A172 (cell line): ENCODE data around the gene ONECUT3. TPM values are rescaled to one million over a fixed set of nuclear protein-coding genes. Genes with fewer than 3 reads are reported as not detected.

ENCODE experiments used
- DNase-seq: peaks from one replicate; pipeline ENCODE4 v3.0.0-alpha.2; 2015; ENCODE audit warnings: low spot score
- total RNA-seq: library from RNA; depleted of rRNA; stranded (reverse); fragments of >200 nt; shearing (Covaris generic); gene quantifications from 2 replicates; pipeline ENCODE4 v1.2.3, GENCODE V29; 2014

ONECUT3 gene
- total RNA-seq, 1 experiment from 2014 or later: not detected

DNA sequence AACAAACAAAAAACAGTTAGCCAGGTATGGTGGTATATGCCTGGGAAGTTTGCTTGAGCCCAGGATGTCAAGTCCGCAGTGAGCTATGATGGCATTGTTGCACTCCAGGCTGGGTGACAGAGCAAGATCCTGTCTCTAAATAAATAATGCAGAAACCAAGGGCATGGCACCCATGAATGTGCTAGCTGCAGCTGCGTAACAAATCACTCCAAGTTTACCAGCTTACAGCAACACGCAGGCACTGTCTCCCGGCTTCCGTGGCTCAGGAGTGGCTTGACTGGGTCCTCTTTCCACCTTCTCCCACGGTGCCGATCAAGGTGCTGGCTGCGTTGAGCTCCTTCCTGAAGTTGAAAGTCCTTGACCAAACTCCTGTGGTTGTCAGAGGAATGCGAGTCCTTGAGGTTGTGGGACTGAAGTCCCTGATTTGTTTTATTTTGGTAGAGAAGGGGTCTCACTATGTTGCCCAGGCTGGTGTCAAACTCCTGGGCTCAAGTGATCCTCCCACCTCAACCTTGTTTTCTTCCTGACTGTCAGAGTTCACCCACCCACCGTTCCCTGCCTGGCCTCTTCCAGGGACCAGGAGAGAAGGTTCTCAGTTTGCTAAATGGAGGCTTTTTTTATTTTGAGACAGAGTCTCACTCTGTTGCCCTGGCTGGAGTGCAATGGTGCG lies 13.2 kb upstream of the ONECUT3 start:
- DNase-seq: no peak

DNA sequence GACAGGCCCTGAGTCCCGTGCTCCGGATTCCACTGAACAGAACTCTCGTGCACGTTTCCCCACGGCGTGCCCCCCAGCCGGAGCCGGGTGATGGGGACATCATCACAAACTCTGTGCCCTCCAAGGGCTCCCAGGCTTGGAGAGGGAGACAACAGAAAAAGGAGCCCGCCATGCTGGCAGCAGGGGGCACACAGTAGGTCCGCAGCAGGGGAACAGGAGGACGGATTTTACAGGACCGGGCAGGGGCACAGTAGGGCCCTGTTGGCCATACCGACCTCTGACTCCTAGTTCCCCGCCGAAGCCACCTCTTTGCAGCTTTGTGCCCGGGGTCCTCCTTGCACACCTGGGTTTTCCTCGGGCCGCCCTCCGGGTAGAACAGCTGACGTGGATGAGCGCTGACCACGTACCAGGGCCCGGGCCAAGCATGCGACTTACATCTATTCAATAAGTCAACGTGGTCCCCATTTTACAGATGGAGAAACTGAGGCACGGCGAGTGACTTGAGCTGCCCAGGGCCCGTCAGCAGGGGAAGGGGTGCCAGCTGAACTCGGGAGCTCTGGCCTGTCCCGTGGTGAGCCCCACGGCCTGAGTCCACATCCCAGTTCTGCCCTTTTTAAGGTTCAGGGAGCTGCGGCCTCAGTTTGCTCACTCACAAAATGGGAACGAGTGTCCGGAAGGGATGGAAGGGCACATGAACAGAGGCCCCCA lies 10.2 kb upstream of the ONECUT3 start:
- DNase-seq: no peak

DNA sequence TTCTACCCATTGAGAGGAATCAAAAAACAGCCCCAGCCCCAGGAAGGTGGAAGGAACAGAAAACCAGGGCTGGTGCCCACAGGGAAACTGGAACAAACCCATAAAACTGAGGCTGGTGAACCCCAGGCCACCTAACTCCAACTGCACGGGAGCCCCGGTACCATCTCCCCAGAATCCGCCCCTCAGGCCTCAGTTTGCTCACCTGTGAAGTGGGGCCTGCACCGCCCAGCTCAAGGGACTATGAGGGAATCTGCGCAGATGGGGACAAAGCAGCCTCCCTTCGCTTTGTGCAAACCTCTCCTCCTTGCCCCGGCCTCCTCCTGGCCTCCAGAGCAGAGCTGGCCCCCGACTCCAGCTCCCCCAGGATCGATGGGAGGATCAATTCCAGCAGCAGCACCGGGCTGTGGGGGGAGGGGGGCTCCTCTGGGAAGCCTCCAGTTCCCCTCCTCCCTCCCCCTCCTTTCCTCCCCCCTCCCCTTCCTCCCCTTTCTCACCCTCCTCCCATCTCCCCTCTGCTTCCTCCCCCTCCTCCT lies 9.1 kb upstream of the ONECUT3 start:
- DNase-seq: no peak

DNA sequence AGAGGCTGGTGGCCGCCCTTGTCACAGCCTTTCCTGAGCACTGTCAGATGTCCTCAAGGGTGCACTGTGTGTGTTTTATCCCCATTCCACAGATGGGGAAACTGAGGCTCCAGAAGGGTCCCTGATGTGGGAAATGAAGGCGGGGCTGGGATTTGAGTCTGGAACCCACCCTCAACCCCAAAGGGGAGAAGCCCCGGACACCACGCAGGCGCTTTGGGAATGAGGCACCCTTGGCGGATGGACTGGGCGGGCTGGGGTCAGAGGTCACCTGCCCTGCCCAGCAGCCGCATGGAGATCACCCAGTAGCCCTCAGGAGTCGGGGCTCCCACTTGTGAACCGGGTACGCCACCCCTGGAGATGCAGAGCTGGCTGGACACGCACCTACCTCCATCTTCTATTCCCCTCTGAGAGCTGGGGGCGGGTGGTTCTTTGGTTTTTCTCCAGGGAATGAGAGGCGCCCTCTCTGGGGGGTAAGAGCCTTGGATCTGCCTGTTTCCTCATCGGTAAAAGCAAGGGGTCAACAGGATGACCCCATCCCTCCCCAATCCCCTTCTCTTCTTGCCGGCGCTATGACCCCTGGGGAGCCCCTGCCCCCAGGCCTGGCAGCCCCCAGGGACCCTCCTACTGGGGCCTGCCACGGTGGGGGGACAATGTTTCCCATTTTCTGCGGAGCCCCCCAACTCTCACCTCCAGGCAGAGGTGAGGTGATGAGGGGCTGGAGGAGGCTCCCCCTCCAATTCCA lies 8.3 kb upstream of the ONECUT3 start:
- DNase-seq: no peak

DNA sequence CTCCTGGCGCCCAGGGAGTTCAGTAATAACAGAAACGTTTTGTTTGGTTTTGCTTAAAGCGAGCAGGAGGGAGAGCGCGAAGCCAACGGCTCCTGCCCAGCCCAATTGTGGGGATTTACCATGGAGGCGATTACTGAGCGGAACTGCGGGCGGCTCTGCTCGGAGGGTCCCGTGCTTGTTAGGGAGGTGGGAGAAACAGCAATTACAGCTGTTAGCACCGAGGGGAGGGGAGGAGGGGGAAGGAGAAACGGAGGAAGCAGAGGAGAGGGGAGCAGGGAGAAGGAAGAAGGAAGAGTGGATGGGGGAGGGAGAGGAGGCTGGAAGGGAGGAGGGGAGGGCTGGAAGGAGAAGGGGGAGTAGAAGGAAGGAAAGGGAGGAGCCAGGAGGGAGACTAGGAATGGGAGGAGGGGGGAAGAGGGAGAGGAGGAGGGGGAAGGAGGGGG lies 7.7 kb upstream of the ONECUT3 start:
- DNase-seq: no peak

DNA sequence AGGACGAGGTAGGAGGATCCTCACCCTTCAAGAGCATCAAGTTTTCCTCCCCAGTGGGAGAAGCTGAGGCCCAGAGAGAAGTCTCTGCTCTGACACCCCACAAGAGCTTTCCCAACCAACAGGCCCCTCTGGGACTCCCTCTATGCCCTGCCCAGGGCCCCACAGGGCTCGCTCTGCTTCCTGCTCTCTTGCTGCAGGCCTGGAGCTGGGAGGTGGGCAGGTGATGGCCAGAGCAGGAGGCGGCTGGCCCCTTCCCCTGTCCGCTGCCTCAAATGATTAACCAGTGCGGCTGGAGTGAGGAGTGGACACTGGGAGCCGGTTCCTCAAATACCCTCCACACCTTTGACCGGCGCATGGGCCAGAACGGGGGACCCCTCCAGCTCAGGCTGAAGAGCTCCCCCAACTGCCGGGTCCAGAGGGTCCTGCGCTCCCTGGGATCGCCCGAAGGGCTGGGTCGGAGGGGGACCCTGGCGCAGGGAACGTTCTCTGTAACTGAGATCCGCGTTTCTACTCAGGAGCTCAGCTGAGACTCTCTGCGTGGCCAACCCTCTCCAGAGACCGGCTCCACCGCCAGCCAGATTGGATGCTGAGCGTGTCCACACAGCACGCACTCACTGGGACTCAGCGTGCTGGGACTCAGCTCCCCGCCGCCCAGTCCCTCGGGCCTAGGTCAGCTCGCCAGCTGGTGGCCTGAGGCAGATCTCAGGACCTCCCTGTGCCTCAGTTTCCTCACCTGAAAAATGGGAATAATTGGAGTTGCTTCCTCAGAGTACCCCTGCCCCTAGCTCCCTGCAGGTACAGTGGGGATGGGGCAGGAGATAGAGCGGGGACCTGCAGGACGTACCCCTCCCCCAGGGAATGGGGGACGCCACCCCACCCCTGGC lies 6.7 kb upstream of the ONECUT3 start:
- peak; percentile 40 for DNase-seq

DNA sequence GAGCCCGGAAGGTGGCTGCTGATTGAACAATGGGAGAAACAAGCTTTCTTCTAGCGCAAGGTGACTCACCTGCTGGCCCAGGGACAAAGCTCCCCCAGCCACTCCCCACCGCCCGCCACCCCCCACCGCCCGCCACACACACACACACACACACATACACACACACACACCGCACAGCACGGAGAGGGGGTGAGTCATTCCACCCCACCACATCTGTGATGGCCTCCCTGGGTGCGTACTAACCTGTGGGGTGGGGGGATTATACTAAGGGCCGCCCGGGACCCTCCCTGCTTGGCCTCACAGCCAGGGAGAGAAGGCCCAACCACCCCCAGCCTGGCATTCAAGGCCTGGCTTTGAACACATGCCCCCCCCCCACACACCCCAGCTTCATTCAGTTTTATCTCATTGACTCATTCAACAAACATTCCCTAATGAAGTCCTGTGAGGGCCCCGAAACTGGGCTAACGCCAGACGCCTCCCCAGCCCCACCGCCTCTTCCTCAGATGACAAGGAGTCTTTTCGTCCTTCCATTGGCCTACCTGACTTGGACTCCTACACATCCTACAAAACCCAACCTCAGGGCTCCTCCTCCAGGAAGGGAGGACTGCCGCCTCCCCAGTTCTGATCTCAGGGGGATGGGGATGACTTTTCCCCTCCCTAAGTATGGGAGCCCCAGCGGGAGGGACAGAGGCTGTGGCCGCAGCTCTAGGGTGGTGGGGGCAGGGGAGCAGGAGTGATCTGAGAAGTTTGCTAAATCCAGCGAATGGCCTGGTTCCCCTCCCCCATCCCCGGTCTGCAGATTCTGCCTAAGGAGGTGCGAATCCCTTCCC lies 5.8 kb upstream of the ONECUT3 start:
- DNase-seq: peak; percentile 100

DNA sequence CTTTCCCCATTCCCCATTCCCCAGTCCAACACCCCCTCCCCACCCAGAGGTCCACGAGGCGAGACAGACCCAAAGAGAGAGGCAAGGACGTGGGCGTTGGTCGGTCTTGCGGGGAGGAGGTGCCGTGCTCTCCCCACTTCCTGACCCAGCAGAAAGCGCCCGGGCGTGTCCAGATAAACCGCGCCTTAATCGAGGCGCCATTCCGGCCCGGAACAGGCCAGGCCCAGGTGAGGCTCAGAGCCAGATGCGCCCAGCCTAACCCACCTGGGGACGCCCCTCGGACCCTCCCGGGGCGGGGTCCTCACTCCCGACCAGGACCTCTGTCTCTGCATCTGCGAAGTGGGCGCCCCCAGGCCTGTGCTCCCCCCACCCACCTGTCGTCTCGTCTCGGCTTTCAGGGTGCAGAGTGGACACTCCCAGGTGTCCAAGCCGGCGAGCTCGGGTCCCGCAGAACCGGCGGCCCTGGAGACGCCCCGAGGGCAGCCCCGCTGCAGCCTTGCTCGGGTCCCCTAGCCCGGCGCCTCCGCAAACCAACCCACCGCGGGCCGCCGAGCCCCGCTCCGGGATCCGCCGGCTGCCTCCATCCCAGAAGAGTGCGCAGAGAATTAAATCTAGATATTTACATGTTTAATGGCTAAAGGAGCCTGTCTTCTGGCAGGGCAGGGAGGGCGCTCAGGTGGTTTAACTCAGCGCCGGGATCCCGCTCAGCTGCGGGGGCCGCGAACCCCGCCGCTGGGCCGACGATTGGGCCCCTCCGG lies 5.0 kb upstream of the ONECUT3 start:
- DNase-seq: no peak

DNA sequence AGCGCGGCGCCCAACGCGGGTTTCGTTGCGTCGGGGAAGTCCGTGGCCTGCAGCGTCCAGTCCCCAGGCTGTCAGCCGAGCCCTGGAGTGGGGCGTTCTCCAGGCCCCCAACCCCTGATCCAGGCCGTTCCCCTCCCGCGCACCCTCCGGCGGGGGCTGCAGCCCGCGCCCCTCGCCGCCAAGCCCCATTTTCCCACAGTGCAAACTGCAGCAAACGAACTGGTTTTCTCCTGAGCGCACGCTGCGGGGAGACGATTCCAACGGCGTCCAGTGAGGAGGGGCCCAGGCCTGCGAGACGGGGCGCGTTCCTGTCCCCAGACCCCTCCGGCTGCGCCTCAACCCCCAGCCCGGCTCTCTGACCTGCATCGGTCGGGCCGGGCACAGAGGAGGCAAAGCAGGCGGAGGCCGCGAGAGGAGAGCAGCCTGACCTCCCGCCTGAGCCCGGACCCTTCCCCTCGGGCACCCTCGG lies 4.4 kb upstream of the ONECUT3 start:
- DNase-seq: no peak

DNA sequence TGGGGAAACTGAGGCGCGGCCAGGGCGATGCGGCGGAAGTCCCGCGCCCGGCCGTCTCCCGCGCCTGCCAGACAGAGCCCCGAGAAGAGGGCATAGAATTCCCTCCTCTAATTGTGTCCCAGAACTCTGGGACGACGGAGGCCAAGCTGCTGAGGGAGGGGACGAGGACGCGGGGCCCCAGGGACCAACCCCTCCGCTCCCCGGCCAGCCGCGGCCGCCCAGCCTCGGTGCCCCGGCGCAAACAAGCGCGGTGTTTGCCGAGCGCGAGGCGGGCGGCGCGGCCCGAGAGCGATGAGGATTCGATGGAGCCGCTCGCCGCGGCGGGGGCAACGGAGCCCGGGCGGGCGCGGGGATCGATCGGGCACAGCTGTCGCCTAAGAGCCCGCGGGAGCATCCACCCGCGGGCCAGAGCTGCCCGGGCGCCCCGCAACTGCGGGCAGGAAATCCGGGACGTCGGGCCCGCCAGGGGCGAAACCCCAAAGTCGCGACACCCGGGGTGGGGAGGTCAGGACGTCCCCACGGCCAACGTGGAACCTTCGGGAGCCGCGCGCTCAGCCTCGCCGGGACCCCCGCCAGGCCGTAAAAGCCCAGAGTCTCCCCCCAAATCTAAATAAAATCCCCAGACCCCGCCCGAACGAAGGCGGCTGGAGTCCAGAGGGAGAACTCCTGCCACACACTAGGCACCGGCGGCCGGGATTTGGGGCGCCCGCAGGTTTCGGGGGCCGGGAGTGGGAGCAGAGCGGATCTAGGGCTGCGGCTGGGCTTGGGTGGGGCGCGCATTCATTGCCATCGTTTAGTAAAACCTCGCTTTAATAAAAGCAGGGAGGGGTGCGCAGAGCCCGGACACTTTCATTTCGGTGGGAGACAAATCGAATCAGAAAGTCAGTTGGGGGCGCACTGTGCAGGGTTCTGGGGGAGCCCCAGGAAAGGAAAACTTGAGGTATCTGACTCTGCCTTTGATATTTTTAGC lies 3.6 kb upstream of the ONECUT3 start:
- DNase-seq: no peak

DNA sequence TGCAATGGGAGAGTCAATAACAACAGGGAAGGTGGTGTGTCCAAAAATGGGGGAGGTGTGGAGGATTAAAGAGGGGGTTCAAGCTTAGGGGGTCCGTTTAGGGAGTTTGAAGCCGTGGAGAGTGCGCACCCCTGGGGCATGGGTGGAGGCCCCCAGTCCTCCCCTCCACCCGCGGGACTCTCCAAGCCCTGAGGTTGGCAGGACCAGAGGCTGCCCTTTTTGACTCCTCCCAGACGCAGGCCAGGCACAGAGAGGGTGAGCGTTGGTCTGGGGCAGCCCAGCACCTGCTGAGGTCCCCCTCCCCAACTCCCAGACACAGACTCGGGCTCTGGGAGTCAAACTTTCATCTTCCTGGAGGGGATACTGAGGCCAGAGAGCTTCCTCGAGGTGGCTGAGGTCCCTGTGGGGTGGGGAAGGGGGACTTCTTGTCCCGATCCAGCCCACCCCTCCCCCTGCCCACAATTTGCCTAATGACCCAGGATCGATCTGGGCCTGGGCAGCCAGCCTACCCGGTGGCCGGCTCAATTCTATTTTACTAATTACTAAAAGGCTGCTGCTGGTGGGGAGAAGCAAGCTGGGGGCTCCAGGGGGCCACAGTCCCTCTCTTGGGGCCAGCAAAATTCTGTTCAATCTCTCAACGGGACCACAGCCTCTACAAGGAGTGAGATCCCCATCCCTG lies 2.8 kb upstream of the ONECUT3 start:
- no peak for DNase-seq

DNA sequence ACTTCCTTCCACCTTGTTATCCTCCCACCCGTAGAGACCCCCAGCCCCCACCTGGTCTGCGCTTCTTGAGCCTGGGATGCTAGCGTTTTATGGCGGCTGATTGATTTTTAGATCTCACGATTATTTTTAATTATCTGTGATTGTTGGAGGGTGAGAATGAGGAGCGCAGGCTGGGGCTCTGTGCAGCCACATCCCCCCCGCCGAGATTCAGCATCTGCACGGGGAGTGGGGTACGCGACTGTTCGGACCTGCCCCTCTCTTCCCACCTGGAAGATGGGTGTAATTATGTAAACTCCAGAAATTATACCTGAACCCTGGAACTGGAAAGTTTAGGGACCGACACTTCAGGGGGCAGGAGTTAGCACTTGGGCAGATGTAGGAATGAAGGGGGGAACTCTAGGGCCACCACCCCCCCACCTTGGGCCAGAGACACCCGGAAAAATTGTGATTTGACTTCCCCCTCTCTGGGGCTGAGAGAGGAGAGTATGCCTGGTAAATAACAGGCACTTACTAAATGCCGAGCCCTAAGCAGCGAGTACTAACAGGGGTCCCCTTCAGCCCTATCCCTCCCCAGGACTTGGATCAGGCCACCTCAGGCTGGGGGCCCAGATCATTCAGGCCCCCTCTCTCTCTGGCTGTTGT lies 1.8 kb upstream of the ONECUT3 start:
- no peak for DNase-seq

DNA sequence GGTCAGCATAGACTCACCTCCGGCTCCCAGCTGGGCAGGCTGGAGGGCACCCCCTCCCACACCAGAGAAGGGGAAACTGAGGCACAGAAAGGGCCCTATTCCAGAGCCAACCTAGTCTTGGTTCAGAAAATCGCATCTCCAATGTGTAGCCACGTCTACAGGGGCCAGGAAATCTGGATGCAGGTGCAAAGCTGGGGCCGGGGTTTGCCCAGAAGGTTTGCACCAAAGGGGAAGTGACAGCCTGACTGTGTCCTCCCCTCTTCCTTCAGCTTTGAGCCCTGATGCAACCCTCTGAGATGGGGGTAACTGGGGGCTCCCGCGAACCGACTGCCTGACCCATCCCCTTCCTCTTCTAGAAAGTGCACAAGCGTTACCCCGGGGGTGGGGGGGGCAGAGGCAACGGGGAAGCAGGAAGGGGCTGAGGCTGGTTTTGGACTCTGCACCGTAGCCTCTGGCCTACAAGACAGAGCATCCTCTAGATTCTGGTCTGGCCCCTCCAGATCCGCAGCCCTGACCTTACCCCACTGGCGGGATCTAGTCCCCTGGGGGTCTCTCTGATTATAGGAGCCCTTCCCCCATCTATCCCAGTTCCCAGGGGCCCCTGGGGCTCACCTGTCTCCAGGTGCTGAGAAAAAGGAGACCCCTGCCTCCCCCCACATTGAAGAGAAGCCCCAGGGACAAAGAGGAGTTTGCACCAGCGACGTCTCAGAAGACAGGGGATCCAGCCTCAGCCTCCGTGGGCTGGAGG lies 1.1 kb upstream of the ONECUT3 start:
- DNase-seq: no peak

DNA sequence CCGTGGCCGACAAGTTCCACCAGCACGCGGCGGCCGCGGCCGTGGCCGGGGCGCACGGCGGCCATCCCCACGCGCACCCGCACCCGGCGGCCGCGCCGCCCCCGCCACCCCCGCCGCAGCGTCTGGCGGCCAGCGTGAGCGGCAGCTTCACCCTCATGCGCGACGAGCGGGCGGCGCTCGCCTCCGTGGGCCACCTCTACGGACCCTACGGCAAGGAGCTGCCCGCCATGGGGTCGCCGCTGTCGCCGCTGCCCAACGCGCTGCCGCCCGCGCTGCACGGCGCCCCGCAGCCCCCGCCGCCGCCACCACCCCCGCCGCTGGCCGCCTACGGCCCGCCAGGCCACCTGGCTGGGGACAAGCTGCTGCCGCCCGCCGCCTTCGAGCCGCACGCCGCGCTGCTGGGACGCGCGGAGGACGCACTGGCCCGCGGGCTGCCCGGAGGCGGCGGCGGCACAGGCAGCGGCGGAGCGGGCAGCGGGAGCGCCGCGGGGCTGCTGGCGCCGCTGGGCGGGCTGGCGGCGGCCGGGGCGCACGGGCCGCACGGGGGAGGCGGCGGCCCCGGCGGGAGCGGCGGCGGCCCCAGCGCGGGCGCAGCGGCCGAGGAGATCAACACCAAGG lies 821 bp downstream of the ONECUT3 start:
- DNase-seq: no peak

DNA sequence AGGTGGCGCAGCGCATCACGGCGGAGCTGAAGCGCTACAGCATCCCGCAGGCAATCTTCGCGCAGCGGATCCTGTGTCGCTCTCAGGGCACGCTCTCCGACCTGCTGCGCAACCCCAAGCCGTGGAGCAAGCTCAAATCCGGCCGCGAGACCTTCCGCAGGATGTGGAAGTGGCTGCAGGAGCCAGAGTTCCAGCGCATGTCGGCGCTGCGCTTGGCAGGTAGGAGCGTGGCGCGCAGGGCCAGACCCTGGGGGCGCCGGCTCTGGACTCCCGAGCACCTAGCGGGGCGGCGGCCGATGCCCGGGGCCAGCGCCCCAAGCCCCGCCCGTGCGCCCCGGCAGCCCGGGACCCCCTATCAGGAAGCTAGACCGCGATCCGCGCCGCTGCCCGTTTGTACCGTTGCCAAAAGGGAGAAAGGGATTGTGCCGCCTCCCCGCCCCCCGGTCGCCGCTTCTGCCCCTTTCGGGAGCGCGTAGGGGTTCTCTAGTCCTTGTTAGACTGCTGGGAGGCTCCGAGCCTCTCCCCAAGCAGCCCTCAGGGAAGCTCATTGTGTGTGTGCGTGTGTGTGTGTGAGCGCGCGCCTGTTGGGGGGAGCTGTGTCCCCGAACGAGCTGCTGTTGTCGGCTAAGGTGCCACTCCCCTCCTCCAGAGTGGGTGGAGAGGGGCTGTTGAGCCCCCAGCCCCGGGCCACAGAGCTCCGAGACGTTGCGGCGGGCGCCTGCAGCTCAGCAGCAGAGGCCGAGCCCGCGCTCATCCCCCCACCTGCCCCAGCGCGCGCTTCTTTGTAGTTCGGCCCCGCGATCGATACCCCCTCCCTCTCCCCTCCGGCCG lies 1.5 kb downstream of the ONECUT3 start:
- DNase-seq: no peak
